GM21717 (cell line): ENCODE data around the gene VSTM2B.
"Not testable (repeated sequence)": the region's sequence is repeated elsewhere in the genome, so short reads cannot be mapped to it uniquely, and the experiment has no call there.

Source experiments
- ATAC-seq: cut with Tn5 transposase; IDR thresholded peaks from one replicate; pipeline ENCODE4 v1.9.1; 2021; ENCODE audit warnings: mild to moderate bottlenecking, moderate library complexity; ENCODE audit not compliant: unreplicated experiment

The VSTM2B gene

DNA sequence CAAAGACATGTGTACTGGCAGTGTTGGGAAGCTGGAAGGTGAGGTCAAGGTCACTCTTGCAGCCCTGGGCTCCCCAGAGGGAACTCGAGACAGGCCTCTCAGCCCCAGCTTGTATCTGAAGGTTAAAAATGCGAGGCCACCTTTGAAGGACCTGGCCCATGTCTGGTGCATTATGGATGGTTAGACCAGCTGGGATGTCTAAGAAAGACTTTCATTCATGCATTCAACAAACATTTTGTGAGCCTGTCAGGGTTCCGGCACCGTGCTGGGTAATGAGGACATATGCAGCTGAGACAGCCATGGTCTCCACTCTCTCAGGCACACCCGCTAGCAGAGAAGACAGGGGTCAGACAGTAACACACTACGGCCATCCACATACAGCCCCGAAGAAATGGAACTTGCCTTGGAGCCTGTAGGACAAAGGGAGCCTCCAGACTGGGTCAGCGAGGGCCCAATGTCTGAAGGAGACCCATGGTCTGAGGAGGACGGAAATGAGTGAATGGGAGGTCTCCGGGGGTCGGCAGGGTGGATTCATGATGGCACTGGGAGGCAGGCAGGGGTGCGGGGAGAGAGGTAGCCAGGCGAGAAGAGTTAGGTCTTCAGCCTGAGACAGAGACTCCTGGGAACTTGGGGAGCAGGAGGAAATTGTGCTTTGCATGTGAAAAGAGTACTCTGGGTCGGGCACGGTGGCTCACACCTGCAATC is 19.0 kb downstream of the VSTM2B start:
- ATAC-seq = no peak

DNA sequence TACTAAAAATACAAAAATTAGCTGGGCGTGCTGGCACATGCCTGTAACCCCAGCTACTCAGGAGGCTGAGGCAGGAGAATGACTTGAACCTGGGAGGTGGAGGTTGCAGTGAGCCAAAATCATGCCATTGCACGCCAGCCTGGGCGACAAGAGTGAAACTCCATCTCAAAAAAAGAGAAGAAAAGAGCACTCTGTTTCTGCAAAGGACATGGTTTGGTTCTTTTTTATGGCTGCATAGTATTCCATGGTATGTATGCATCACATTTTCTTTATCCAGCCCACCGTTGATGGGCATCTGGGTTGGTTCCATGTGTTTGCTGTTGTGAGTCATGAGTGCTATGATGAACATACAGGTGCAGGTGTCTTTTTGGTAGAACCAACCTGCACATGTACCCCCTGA is 19.7 kb downstream of the VSTM2B start:
- ATAC-seq = not testable (repeated sequence)

DNA sequence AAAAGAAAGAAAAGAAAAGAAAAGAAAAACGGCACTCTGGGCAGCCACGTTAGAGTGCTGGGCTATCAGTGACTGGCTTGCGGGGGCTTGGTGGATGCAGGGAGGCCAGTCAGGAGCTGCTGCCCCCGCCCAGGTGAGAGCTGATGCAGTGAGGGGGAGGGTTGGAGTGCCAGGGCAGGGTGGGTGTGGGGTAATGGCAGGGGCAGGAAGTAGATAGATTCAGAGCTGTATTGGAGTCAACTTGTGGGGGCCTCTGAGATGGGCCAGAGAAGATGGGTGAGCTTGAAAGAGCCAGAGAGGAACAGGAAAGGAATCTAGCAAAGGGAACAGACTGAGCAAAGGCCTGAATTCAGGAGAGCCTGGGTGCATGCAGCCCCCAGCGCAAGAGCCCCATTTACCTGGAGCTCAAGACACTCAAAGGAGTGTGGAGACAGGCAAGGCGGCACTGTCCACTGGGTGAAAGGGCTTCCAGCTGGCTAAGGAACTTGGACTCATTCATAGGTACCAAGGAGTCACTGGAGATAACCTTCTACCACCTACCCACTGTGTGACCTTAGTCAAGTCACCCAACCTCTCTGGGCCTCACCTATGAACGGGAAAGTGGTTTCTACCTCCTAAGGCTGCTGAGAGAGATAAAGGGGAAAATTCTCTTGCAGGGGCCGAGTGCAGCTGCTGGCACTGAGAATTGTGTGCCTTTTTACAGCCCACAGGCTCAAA is 20.2 kb downstream of the VSTM2B start:
- ATAC-seq = no peak

DNA sequence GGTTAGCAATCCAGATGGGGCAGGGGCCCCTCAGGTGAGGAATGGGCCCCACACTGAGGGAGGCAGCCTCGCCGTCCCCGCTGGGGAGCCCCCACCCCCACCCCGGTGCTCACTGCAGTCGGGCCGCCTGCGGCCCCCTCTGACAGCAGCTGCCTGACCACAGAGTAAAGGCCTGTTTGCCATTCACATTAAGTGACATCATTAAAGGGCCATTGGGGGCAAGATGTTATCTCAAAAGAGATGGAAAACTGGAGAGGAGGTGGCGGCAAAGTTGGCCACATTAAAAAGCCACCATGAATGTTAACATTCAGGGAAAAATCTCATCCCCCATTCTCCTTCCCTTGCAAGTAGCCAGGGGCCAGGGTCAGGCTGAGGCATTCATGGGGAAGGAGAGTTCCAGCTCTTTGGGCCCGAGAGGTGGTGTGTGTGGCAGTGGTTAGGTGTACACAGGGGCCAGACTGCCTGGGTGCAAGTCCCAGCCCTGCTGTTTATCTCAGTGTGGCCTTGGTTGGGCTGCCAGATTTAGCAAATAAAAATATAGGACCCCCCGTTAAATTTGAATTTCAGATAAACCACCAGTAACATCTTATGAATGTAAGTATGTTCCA is 20.9 kb downstream of the VSTM2B start:
- no peak for ATAC-seq

DNA sequence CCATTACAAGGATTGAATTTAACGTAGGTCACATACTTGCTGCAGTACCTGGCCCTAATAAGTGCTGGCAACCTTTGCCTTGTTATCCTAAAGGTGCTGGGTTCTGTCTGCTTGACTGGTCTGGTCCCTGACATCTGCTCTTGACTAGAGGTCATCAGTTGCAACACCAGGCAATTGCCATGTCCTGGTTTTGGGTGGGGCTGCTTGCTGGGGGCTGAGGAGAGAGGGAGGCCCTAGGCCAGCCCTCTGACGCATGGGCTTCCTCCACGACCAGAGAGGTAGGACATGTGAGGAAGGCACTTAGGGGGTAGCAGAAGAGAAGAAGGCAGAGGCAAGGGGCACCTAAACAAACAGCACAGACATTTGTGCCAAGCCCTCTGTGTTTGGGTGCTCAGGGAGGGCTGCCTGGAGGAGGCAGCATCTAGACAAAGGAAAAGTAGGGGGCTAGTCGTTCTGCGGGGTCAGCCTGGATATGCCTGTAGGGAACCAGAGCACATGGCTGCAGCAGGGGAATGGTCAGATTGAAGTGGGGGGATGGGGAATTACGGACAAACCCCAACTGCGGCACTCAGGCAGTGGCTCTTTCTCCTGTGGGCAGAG is 21.7 kb downstream of the VSTM2B start:
- no peak for ATAC-seq

DNA sequence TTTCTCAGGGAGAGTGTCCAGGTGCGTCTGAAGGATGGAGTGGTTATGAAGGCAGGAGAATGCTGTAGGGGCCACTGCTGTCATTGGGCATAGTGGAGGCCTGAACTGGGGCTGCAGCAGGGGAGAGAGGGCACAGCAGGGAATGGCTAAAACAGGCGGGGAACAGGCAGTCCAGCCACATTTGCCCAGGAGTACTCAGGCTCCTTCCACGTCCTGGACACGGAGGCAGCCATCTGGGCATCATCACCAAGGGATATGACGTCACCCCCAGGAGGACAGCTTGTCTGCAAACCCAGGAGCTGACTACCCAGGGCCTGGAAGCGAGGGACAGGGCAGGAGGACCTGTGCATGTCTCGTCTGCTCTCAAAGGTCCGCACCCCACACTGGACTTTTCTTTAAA is 22.2 kb downstream of the VSTM2B start:
- no peak for ATAC-seq

DNA sequence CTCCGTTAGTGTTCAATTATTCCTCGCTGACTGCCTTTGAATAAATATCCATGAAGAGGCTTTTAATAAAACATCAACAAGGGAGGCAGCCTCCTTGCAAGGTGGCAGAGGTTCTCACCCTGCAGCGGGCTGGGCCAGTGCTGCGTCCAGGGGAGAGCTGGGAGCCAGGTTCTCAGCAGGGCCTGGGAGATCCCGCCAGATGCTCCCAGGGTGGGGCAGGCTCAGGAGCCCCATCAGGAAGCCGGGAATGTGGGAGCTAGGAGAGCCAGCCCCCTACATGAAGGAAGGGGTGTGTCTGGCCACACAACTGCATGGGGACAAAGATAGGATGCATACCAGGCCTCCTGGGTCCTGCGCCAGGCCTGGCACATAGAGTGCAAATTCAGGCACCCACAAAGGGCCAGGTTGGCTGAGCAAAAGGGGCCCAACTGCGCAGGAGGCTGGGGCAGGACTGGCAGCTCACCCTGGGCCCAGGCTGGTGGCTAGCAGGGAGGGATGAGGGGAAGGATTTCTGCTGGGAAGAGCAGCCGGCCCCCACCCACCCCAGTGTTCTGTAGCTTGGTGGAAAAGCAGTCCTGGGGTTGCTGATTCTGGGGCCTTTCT is 22.8 kb downstream of the VSTM2B start:
- ATAC-seq = no peak

DNA sequence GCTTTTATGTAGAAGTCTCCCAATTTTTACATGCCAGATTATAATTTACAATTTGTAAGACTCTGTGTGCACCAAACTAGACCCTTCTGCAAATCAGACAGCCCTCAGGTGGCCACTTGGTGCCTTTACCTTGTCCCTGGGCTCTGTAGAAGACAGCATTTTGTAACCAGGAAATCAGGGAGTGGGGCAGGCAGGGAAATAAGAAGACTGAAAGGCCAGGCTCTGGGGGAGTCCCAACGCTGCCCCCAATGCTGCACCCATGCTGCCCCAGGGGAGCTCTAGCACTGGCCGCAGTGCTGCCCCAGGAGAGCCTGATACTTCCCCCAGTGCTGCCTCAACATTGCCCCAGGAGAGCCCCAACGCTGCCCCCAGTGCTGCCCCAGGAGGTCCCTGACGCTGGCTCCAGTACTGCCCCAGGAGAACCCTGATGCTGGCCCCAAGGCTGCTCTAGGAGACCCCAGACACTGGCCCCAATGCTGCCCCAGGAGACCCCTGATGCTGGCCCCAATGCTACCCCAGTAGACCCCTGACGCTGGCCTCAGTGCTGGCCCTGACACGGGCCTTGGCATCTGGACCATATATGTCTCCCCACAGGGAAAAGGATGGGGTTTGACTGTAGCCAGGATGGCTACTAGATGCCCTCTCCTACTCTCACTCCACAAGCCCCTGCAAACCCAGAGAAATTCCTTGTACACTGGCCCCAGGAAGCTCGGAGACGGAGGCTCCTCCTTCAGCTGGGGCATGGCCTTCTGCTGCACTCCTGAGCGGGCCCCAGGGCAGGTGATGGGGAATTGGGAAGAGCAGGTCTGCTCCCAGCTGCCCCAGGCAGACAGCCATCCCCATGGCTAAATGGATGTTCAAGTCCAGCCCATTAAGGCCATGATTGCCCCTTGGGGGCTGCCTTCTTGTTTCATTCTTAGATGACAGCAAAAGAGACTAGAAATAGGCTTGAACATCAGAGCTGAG is 23.6 kb downstream of the VSTM2B start:
- ATAC-seq = no peak

DNA sequence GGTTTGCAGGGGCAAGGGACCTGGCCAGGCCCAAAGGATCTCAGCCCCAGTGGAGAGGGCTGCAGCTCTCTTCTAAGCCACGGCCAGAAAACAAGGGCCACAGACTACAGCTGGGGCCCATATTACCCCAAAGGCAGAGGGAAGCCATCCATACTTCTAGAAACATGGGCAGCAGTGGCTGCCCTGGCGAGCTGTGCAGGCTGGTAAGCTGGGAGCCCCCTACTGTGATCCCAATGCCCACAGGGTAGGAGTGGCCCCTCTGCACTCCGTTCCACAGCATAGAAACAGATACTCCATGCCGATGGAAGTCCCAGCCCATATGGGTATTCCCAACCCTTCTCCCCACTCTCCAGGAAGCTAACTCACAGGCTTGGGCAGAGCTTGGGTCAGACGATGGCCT is 25.1 kb downstream of the VSTM2B start:
- no peak for ATAC-seq

DNA sequence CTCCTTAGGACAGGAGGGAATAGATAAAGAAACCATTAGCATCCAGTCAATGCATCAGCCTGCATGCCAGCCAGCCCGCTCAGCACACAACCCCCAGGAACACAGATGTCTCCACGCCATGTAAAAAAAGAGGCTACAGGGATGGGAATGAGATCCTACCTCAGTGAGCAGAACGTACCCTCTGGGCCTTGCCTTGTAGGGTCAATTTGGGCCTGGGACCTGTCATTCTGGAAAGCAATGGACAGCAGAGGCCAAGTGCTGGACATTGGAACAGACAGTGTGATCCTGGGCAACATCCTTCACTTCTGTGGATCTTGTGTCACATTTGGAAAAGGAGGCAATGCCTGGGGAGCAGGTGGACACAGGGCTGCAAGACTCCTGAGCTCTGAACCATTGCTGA is 26.0 kb downstream of the VSTM2B start:
- ATAC-seq = no peak

DNA sequence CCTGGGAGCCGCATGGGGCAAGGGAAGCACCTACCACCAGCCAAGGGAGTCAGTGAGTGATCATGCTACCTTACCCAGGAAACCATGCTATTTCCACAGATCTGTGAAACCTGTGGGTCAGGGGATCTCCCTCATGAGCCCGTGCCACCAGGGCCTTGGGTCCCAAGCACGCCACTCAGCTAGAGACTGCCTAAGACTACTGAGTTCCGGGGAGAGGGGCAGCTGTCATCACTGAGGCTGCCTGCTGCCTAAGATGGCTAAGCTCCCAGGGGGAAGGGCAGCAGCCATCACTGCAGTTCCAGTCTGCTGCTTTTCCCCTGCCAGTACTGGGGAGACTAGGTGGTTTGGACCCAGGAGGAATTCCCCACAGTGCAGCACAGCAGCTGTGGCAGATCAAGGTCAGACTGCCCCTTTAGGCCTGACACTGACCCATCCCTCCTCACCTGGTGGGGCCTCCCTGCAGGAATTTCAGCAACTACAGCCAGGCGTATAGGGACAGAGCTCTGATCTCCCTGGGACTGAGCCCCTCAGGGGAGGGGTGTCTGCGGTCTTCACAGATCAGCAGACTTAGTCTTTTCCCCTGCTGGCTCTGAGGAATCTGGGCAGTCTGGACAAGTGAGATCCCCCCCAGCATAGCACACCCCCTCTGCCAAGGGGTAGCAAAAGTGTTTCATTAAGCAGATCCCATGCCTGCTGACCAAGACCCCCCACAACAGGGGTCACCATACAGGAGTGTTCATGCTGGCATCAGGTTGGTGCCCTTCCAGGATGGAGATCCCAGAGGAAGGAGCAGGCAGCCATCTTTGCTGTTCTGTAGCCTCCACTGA is 26.9 kb downstream of the VSTM2B start:
- no peak for ATAC-seq

DNA sequence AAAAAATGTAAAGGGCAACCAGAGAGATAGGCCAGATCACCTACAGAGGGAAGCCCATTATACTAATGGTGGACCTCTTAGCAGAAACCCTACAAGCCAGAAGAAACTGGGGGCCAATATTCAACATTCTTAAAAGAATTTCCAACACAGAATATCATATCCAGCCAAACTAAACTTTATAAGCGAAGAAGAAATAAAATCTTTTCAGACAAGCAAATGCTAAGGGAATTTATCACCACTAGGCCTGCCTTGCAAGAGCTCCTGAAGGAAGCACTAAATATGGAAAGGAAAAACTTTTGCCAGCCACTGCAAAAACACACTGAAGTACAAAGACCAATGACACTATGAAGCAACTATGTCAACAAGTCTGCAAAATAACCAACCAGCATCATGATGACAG is 28.4 kb downstream of the VSTM2B start:
- no peak for ATAC-seq

DNA sequence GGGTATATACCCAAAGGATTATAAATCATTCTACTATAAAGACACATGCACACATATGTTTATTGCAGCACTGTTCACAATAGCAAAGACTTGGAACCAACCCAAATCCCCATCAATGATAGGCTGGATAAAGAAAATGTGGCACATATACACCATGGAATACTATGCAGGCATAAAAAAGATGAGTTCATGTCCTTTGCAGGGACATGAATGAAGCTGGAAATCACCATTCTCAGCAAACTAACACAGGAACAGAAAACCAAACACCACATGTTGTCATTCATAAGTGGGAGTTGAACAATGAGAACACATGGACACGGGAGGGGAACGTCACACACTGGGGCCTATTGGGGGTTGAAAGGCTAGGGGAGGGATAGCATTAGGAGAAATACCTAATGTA is 33.3 kb downstream of the VSTM2B start:
- ATAC-seq = not testable (repeated sequence)

DNA sequence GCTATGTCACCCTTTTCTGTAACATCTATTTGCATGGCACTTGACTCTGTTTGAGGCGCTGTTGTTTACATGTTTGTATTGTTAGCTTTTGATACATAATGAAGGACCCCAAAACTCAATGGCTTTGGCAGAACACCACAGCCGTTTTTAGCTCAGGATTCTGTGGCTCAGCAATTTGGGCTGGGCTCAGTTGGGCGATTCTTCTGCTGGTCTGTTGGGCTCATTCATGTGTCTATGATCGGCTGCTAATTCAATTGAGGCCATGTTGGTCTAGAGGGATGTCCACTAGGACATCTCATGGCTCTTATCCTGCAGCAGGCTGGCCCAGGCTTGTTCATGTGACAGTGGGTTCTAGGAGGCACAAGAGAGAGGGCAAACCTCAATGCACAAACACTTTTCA is 33.9 kb downstream of the VSTM2B start:
- no peak for ATAC-seq

DNA sequence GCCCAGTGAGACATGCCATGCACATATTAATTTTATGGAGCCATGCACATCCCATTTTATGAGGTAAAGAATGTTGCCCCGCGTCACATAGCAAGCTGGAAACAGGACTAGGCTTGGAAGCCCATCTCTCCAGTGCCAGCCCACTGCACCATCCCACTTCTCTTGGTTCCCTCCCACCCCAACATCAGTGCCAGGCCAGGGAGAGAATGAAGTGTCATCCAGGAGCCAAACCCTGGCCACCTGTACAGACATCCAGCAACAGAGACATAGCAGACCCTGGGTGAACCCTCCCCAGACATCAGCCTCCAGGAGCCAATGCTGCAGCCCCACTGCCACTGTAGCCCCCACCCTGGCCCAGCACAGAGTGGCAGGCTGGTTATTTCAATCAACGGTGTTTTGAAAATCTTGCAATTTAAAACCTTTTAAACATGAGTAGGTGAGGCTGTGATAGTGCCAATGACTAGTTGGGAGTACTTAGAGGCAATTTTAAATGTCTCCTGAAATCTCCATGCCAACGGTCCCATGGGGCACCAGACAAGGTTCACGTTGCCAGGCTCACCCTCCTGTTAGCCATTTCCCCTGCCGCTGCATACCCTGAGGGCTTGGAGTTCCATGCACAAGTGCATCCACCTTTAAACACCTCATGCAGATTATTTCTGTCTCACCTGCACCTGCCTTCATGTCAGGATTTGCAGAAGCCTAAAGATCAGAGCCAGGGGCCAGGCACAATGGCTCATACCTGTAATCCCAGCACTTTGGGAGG is 34.7 kb downstream of the VSTM2B start:
- no peak for ATAC-seq

DNA sequence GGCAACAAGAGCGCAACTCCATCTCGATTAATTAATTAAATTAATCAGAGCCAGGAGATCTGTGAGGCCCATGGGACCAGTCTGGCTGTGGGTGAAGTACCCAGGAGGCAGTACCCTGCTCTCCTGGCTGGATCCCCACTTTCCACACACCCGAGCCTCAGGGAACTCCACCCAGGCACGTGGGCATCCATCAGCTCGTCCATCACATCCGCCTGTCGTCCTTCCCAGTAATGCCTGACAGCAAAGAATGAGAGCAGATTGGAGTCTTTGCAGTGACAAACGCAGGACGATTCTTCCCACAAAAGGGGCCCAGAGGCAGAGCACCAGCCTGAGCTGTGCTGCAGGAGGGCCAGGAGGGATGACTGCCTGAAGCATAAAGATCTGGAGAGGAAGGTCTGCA is 35.8 kb downstream of the VSTM2B start:
- ATAC-seq = no peak

DNA sequence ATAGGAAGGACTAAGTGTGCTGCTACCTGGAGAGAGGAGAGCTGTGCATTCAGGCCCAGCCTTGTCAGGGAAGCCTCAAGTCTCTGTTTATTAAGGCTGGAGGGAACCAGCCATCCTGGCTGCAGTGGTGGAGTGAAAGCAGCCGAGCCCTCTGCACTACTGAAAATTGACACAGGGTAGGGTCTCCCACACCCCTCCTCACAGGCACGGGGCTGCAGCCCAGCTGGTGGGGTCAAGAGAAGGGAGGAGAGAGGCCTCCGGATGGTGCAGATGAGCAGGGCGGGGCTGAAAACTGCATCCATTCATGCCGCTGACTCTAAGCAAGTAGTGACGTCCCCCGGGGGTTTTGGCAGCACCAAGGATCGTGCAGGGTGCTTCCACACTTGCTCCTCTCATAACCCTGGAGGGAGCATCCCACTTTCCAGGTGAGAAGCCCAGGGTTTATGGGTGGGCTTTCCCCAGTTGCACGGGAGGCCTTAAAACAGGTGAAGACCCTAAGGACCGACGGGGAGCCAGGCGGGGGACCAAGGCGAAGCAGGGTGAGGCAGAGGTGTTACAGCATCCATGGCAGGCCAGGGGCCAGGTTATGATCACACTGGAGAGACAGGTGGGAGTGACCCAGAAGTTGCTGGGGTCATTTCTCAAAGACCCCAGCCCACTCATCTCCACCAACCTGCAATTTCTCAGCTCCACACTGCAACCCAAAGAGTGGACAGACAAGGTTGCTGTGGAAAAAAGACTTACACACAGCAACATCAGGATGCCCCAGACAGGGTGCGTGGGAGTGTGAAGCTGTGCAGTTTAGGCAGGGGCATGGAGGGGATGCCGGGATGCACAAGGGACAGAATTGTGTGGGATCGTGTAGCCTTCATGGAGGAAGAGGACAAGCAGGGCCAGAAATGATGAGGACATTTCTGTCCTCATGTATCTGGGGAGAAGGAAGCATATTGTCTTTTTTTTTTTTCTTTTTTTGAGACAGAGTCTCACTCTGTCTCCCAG is 36.8 kb downstream of the VSTM2B start:
- no peak for ATAC-seq
